MG63 (cell line): Measurements from ENCODE around the gene FHAD1. TPM values are rescaled to one million over a fixed set of nuclear protein-coding genes. Genes with fewer than 3 reads are reported as not detected.

Source experiments
- DNase-seq: peaks from one replicate; pipeline ENCODE4 v3.0.0-alpha.2; 2020
- H3K27me3 ChIP-seq: fragments of 250-450 bp; sonication (Bioruptor Pico); 2 replicates; pipeline ENCODE4 v1.5.1; 2020; ENCODE audit warnings: mild to moderate bottlenecking, moderate library complexity
- H3K36me3 ChIP-seq: fragments of 250-450 bp; sonication (Bioruptor Pico); 2 replicates; pipeline ENCODE4 v1.5.1; 2020; ENCODE audit warnings: mild to moderate bottlenecking, moderate library complexity
- H3K4me3 ChIP-seq: fragments of 250-450 bp; sonication (Bioruptor Pico); 2 replicates; pipeline ENCODE4 v1.5.1; 2020; ENCODE audit warnings: mild to moderate bottlenecking, moderate library complexity
- H3K9me3 ChIP-seq: fragments of 250-450 bp; sonication (Bioruptor Pico); 2 replicates; pipeline ENCODE4 v1.5.1; 2020; ENCODE audit warnings: mild to moderate bottlenecking, moderate library complexity
- total RNA-seq: library from RNA; depleted of rRNA; stranded (reverse); fragments of >200 nt; shearing (Covaris generic); gene quantifications from 2 replicates; pipeline ENCODE4 v1.2.3, GENCODE V29; 2014; ENCODE audit warnings: low replicate concordance

FHAD1 gene
- total RNA-seq, 1 experiment from 2014 or later: 0.33 TPM

DNA sequence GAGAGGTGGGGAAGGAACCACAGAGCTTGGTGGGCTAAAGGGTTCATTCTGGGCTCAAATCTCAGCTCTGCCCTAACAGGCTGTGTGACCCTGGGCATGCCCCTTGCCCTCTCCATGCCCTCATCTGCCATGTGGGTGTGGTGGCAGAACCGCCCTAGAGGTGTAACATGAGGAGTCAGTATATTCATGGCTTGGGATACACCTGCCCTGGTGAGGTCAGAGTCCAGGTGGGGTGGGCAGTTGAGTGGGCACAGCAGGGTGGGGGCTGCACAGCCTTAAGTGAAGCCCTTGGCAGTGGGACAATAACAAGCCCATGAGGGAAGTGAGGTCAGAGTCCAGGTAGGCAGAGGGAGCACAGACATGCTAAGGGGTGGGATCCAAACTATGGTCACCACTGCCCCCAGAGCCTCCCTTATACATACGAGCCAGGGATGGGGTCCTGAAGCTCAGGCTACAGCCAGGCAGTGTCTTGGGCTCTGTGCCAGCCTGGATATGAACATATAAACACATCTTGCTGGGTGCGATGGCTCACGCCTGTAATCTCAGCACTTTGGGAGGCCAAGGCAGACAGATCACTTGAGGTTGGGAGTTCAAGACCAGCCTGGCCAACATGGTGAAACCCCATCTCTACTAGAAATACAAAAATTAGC lies 103.7 kb downstream of the FHAD1 start:
- no peak for DNase-seq
- no peak overlapping the region for H3K4me3 ChIP-seq
- no peaks in the 10 kb centered on the region for H3K36me3 ChIP-seq
- no peaks in the 10 kb centered on the region for H3K27me3 ChIP-seq
- no peaks in the 10 kb centered on the region for H3K9me3 ChIP-seq

DNA sequence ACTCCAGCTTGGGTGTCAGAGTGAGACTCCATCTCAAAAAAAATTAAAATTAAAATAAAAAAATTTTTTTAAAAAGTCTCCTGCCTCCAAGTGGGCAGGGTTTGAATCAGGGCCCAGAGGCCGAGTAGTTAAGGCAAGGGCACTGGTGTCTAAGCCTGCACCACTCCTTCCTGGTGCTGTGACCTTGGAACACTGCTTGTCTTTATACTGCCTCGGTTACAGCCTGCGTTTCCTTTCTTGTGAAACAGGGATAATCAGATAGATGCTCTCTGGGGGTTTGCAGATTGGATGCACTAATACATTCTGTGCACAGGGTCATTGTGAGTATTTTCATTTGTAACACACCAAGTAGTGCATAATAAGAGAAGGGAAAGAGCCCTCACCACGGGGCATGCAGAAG lies 104.3 kb downstream of the FHAD1 start:
- no peaks in the 10 kb centered on the region for H3K36me3 ChIP-seq
- no peaks in the 10 kb centered on the region for H3K9me3 ChIP-seq
- DNase-seq: no peak
- no peak overlapping the region for H3K4me3 ChIP-seq
- no peaks in the 10 kb centered on the region for H3K27me3 ChIP-seq

DNA sequence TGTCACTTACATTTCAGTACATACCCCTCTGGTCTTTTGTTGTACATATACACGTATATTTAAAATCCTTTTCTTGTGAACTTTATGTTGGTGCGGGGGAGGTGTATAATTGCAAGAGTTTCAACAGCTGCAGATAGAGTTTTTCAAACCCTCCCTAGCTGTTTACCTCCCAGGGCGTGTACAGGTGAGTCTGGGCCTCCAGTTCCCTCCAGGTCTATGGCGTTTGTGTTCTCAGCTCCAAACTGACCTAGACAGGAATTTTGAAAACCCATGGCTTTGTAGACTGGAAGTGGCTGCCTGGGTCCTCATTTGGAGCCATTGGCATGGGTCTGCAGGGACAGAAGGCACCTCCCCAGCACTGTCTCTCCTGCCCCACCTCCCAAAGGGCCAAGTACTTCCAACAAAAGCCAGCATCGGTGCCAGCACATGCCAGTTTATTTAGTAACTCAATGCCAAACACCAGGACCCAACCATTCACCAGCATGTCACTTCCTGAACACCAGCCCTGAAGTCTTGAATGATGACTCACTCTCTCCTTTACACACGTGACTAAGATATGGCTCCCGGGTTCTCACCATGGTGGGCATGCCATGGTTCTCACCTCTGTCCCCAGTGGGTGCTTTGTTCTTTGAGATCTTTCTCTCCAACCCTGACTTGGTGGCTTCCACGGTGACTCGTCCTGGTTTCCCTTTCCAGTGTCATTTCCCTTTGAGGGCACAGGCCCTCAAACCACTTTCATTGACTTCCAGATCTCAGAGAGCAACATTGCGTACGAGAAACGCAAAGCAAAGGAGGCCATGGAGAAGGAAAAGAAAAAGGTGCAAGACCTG lies 105.3 kb downstream of the FHAD1 start:
- no peaks in the 10 kb centered on the region for H3K27me3 ChIP-seq
- DNase-seq: peak; percentile 93
- H3K36me3 ChIP-seq: no peaks in the 10 kb centered on the region

DNA sequence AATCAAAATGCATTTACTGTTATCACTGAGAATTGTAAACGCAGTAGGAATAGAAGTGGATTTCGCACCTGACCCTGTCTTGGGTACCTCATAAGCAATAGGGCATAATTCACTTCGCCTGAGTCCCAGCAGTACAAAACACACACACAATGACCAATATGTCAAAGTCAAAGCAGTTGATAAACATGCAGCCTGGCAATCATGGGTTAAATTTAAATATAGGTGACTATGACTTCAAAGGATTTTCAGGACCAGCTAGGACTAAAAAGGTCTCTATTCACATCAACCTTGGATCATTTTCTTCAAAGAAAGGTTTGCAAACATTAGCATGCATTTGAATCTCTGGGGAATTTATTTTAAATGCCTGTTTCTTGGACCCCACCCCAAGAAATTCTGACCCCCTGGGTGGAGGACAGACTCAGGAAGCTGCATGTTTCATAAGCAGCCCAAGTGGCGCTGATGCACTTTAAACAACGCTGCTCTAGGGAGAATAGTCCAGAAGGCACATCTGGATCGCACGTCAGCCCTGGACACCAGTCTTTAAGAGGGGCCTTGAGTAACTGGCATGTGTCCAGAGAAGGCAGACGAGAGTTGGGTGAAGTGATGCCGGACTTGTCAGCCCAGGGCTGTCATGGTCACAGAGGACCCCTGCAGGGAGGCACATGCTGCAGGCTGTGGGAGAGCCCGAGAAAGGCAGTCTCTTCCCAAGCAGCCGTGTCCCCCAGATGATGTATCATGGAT lies 107.0 kb downstream of the FHAD1 start:
- Histone ChIP-seq H3K4me3 (no peak overlapping the region), H3K9me3 (no peaks in the 10 kb centered on the region), H3K36me3 (no peaks in the 10 kb centered on the region), H3K27me3 (no peaks in the 10 kb centered on the region)
- no peak for DNase-seq

More for the DNA sequence above, 105.3 kb downstream of the FHAD1 start:
- H3K9me3 ChIP-seq: no peaks in the 10 kb centered on the region
- H3K4me3 ChIP-seq: no peak overlapping the region

DNA sequence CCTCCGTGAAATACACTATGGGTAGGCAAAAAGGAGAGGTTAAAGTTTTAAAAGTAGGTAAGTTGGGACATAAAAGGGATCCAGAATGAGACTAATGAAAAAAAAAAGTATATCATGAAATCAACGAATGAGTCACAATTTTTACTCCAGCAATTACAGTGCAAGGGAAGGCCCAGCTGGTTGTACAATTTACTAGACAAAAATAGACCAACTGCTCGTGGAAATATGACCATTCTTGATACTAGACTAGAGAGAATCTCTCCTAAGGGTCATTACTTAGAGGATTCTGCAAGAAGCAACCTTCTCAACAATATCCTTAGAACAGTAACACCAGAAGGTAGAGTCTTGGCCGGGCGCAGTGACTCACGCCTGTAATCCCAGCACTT lies 107.5 kb downstream of the FHAD1 start:
- H3K9me3 ChIP-seq: no peaks in the 10 kb centered on the region
- no peak for DNase-seq
- H3K36me3 ChIP-seq: no peaks in the 10 kb centered on the region
- no peak overlapping the region for H3K4me3 ChIP-seq
- no peaks in the 10 kb centered on the region for H3K27me3 ChIP-seq

DNA sequence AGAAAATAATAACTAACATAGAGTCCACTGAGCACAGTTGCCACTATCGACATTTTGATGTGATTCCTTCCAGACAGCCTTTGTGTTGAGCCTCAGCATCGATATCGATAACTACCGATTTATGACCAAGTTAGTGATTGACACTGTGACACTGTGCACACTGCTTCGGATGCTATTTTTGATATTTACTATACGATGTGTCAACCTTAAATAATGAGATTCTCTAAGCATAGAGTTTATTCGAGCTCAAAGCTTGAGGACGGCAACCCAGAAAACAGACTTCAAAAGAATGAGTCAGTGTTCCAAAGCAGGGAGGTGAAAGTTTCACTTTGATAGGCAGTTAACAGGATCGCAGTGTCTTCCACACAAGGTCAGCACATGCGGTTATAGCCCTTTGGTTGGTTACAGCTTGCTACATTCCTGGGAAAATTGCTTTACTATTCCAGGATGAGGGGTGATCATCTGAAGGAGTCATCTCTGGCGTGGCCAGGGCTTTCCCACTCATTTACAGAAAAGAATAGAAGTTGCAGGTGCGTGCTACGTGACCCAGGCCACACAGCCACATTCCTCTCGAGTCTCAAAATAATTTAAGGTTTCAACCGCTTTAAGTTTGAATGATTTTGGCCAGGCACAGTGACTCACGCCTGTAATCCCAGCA lies 109.1 kb downstream of the FHAD1 start:
- Histone ChIP-seq H3K27me3 (no peaks in the 10 kb centered on the region), H3K36me3 (no peaks in the 10 kb centered on the region), H3K4me3 (no peak overlapping the region), H3K9me3 (no peaks in the 10 kb centered on the region)
- peak; percentile 28 for DNase-seq

DNA sequence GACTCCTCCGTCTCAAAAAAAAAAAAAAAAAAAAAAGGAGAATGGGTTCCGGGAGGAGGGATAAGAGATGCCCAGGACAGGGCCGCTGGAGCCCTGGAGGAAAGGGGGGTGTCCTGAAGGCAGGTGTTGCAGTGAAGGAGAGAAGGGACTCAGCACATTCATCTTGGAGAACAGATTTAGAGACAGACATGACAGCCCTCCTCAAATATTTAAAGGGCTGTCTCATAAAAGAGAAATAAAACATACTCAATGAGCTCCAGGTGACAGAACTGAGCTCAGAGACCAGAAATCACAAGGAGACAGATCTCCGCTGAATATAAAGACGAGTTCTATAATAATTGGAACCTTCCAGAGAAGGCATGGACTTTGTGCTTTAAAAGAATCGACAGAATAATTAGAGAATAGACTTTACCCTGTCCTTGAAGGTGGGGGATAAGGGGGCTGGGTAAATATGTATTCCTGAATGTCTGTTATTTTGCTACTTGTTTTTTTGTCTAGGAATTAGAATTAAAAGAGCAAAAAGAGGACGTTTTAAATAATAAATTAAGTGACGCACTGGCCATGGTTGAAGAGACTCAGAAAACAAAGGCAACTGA lies 110.7 kb downstream of the FHAD1 start:
- DNase-seq: no peak
- Histone ChIP-seq H3K36me3 (no peaks in the 10 kb centered on the region), H3K9me3 (no peaks in the 10 kb centered on the region), H3K27me3 (no peaks in the 10 kb centered on the region), H3K4me3 (no peak overlapping the region)

DNA sequence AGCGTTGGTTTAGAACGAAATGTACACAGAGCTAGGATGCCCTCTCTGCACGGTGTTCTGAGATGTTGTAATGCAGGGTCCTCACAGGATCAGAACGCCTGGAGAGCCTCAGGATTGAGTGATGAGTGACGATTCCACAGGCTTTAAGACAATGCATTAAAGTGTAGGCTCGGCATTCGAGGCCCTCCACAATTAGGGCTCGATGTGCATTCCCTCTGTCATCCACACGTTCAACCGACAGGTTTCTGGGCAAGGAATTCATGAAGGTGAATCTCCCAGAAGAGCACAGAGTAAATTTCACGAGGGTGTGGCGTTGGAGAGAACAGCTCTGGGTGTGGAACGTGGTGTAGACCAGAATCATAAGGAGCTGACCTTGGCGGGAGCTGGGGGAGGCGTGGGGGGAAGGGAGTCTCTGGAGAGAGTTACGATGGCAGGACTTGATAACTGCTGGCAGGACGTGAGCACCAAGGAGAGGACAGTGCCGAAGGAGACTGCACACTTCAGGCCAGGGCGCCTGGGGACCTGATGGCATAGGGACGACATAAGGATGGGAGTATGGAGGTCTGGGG lies 111.6 kb downstream of the FHAD1 start:
- DNase-seq: no peak
- no peaks in the 10 kb centered on the region for H3K27me3 ChIP-seq
- no peak overlapping the region for H3K4me3 ChIP-seq
- H3K9me3 ChIP-seq: no peaks in the 10 kb centered on the region
- no peaks in the 10 kb centered on the region for H3K36me3 ChIP-seq

DNA sequence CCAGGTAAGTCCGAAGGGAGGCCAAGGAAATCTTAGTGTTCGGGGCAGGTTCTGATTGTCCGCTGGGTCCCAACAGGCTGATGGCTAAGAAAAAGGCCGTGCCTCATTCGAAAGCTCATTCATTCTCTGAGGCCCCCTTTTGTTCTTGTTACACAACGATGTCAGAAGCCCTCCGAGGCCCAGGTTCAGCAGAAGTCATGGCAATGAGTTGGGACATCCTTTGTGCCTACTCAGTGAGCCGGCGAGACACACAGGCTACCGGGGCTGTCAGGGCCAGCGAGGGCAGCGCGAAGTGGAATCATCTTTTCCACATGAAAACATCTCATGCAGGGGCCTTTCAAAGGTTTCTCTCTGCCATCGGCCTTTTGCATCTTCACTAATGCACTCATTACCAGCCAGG lies 113.7 kb downstream of the FHAD1 start:
- DNase-seq: no peak
- H3K27me3 ChIP-seq: no peaks in the 10 kb centered on the region
- H3K4me3 ChIP-seq: no peak overlapping the region
- no peaks in the 10 kb centered on the region for H3K9me3 ChIP-seq
- H3K36me3 ChIP-seq: no peaks in the 10 kb centered on the region

DNA sequence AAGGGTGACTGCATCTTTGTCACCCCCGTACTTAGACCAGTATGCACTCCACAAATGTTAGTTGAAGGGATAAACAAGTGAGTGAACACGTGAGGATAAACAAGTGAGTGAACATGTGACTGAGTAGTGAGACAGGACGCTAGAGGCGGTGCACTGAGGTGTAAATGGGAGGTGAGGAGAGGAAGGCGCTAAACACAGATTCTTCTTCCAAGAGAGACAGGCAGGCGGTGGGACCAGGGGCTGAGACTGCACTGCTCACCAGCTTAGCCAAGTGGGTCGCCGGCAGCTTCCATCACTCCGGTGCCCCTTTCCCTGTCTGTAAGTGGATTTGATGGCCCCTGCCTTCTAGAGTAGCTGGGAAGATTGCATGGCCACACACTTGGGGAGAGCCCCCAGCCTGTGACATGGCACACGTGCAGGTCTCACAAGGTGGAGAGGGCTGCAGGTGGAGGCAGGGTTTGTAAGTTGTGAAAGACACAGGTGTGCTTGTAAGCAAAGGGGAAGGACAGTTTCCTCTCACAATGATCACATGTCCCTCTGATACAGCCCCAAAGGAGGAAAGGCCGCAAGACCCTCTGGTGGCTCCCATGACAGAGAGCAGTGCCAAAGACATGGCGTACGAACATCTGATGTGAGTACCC lies 115.2 kb downstream of the FHAD1 start:
- H3K4me3 ChIP-seq: no peak overlapping the region
- H3K27me3 ChIP-seq: no peaks in the 10 kb centered on the region
- H3K36me3 ChIP-seq: no peaks in the 10 kb centered on the region
- DNase-seq: no peak
- H3K9me3 ChIP-seq: no peaks in the 10 kb centered on the region

DNA sequence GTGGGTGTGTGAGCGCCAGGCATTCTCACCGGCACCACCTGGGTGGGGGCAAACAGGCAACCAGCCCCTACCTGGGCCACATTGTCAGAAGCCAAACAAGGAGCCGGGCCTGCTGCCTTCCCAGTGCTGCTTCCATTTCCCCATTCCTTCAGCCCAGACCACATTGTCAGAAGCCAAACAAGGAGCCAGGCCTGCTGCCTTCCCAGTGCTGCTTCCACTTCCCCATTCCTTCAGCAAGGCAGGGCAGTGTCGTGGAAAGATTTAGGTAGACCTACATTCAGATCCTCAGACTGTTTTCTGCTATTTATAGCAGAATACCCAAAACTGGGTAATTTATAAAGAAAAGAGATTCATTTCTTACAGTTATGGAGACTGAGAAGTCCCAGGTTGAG lies 115.7 kb downstream of the FHAD1 start:
- no peaks in the 10 kb centered on the region for H3K9me3 ChIP-seq
- no peaks in the 10 kb centered on the region for H3K36me3 ChIP-seq
- no peaks in the 10 kb centered on the region for H3K27me3 ChIP-seq
- H3K4me3 ChIP-seq: no peak overlapping the region
- no peak for DNase-seq

DNA sequence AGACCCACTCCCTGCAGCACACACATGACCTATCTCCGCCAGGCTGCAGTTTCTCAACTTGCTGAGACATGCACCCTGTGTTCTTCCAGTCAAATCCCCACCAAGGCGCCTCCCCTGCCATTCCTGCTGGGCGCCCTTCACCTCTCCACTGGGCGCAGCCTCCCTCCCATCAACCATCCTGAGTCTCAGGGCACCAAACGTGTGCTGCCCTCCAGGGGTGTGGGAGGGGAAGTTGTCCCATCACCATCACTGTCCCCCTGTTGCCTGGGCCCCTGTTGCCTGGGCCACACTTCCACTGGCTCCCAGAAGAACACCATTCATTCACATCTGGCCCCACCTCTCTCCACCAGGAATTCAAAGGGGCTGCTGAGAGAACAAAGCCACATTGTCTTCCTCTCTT lies 117.7 kb downstream of the FHAD1 start:
- Histone ChIP-seq H3K9me3 (no peaks in the 10 kb centered on the region), H3K27me3 (no peaks in the 10 kb centered on the region), H3K4me3 (no peak overlapping the region), H3K36me3 (no peaks in the 10 kb centered on the region)
- no peak for DNase-seq

DNA sequence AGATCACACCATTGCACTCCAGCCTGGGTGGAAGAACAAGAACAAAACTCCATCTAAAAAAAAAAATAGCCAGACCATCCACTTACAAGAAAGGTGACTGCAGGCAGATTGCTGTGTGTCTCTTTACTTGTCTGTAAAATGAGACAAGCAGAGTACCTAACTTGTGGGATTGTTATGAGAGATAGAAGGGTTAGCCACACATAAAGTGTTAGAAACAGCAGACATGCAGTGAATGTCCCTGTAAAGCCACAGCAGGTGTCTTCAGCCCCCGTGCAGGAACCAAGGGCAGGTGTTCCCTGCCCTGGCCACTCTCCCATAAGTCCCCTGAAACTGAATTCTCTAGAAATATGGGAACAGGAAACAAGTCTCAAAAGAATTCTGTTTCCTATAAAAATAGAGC lies 121.9 kb downstream of the FHAD1 start:
- no peaks in the 10 kb centered on the region for H3K27me3 ChIP-seq
- H3K4me3 ChIP-seq: no peak overlapping the region
- DNase-seq: no peak
- no peaks in the 10 kb centered on the region for H3K9me3 ChIP-seq
- no peaks in the 10 kb centered on the region for H3K36me3 ChIP-seq

DNA sequence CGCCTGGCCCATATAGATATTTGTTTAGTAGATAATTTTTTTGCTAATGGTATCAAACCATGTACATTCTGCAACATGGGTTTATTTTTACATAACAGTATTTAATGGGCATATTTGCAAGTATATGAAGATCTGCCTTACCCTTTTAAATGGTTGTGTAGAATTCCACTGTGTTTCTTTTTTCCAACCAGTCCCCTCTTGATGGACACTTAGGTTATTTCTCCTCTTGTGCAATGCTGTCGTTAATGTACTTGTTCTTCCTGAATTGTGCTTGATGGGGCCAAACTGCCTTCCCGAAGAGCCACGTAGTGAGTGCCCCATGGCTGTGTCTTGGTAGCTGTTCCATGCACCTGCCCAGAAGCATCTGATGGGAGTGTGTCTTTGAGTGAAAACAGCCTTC lies 123.2 kb downstream of the FHAD1 start:
- Histone ChIP-seq H3K27me3 (no peaks in the 10 kb centered on the region), H3K9me3 (no peaks in the 10 kb centered on the region), H3K4me3 (no peak overlapping the region), H3K36me3 (no peaks in the 10 kb centered on the region)
- no peak for DNase-seq

DNA sequence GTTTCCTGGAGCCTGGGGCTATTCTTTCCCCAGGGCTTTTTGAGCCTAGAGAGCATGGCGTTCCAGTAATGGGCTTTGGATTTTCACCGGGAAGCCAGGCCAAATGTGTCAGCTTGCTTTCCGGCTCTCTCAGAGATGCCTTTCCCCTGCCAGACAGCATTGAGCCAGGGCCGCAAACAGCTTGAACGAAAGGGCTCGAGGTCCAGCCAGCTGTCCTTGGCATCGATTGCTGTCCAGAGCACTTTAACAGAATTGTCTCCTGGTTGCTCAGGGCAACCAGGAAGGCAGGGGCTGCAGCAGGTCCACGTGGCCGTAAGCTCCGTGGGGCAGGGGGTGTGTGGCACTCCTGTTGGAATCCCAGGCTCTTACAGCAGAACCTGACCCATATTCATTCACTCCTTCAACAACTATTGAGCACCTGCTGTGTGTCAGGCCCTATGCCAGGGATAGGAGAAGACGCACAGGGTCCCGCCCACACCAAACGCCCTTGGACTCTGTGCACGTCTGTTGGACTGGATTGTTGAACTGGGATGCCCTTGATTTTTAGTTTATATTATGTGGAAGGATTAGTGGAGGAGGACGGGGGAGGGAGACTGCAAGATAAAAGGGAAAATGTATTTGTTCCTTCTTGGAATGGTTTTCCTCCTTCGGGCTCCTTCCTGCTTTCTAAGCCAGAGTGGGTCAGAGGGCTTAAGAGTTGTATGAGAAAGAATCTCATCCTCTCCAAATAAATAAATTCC lies 123.9 kb downstream of the FHAD1 start:
- Histone ChIP-seq H3K27me3 (no peaks in the 10 kb centered on the region), H3K36me3 (no peaks in the 10 kb centered on the region), H3K9me3 (no peaks in the 10 kb centered on the region), H3K4me3 (no peak overlapping the region)
- peak; percentile 75 for DNase-seq
